Ureter (tissue), 1 donor: ENCODE data around the gene NUBPL. TPM values are rescaled to one million over a fixed set of nuclear protein-coding genes. Genes with fewer than 3 reads are reported as not detected.

ENCODE experiments used
- DNase-seq: peaks from one replicate; pipeline ENCODE4 v3.0.0-alpha.2; 2020; ENCODE audit warnings: low spot score
- total RNA-seq: library from RNA; stranded (reverse); gene quantifications from one replicate; pipeline ENCODE4 v1.2.4, GENCODE V29; 2023
- donor health status: DM: yes; HTN: yes; CAD: no.

The NUBPL gene
- 24.9 TPM for total RNA-seq

GRCh38 chr14:31561155-31561846 is at the start of gene NUBPL:
Gene NUBPL, plus strand, starts transcription at chr14:31561404. Its CDS starts 36 bp downstream, at chr14:31561440.
- peak; percentile 97 for DNase-seq

- DNase-seq: no peak
Observed at GRCh38 chr14:31527087-31527486, 34.1 kb upstream of the NUBPL start.

GRCh38 chr14:31527546-31527945 is 33.7 kb upstream of the NUBPL start:
- DNase-seq: no peak

GRCh38 chr14:31529053-31529452 is 32.2 kb upstream of the NUBPL start:
- no peak for DNase-seq

GRCh38 chr14:31530136-31530535 is 31.1 kb upstream of the NUBPL start:
- DNase-seq: no peak

GRCh38 chr14:31536201-31536960 is 24.8 kb upstream of the NUBPL start:
- DNase-seq: no peak

- no peak for DNase-seq
Observed at GRCh38 chr14:31541702-31542101, 19.5 kb upstream of the NUBPL start.

- DNase-seq: no peak
Observed at GRCh38 chr14:31543969-31544799, 17.0 kb upstream of the NUBPL start.

GRCh38 chr14:31544816-31545215 is 16.4 kb upstream of the NUBPL start:
- no peak for DNase-seq

GRCh38 chr14:31545328-31545727 is 15.9 kb upstream of the NUBPL start:
- DNase-seq: no peak

GRCh38 chr14:31549817-31550216 is 11.4 kb upstream of the NUBPL start:
- DNase-seq: no peak

GRCh38 chr14:31550589-31550988 is 10.6 kb upstream of the NUBPL start:
- no peak for DNase-seq

GRCh38 chr14:31556191-31556590 is 5.0 kb upstream of the NUBPL start:
- DNase-seq: no peak

GRCh38 chr14:31559939-31560338 is 1.3 kb upstream of the NUBPL start:
- DNase-seq: no peak

- no peak for DNase-seq
Observed at GRCh38 chr14:31560759-31561154, 447 bp upstream of the NUBPL start.

- DNase-seq: no peak
Observed at GRCh38 chr14:31564194-31564593, 3.0 kb downstream of the NUBPL start.

GRCh38 chr14:31566456-31566855 is 5.3 kb downstream of the NUBPL start:
- no peak for DNase-seq

- no peak for DNase-seq
Observed at GRCh38 chr14:31567655-31568054, 6.5 kb downstream of the NUBPL start.

- DNase-seq: no peak
Observed at GRCh38 chr14:31568161-31568560, 7.0 kb downstream of the NUBPL start.

- no peak for DNase-seq
Observed at GRCh38 chr14:31568671-31569070, 7.5 kb downstream of the NUBPL start.

GRCh38 chr14:31572955-31573354 is 11.8 kb downstream of the NUBPL start:
- no peak for DNase-seq

- DNase-seq: no peak
Observed at GRCh38 chr14:31576949-31577348, 15.7 kb downstream of the NUBPL start.
